ENCODE results near the gene PSMD1. TPM values are rescaled to one million over a fixed set of nuclear protein-coding genes. Genes with fewer than 3 reads are reported as not detected.
"Not testable (repeated sequence)": the region's sequence is repeated elsewhere in the genome, so short reads cannot be mapped to it uniquely, and the experiment has no call there.

PSMD1 gene
- 142 and 172 TPM in 2 replicates for total RNA-seq (2014; rRNA removed)
- 102 TPM for polyA plus RNA-seq (2012)

DNA sequence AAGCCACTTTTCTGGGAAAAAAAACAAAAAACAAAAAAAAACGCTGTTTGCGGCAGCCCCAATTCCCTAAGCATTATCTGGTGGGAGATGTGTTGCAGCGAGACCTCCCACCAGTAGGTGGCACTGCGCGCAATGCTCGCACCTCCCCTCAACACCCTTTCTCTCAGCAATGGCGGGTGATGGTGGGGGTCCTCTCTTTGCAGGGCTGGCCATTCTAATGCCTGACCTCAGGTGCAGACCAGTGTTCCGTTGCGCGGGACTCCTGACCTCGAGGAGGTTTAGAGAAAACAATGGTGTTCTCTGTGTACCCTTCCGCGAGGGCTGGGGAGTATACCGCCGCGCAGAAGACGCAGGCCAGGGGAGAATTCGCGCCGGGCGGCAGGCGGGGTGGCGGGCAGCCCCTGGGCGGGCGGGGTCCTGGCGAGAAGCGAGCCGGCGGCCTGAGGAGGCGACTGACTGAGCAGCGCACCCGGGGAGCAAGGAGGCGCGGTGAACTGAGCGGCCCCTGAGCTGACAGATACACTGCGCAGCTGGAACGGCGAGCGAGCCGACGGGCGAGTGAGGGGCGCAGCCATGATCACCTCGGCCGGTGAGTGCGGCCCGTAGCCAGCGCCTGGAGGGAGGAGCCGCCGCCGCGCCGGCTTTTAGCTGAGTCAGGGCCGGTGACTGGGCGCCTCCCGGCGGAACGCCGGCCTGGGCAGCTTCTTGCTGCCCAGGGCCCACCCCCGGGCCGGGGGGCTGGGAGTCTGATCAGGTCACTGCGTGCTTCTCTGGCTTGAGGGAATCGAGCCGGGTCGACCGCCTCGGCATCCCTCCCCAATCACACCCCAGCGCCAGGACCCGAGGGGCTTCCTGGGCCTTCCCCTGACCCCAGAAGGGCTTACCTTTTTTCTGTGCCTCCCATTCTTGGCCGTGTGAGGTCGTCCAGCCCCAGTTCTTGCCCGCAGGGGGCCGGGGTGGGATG lies at the start of gene PSMD1:
Gene PSMD1 (plus strand): TSS at position 415 of the 964 bp plus-strand sequence. CDS start 159 bp downstream, at position 574.
- peak; percentile 88 for DNase-seq (ENCODE audit: low read depth)

- no peak for DNase-seq (ENCODE audit: low read depth)
Observed at GRCh38 chr2:231007286-231008098, 49.2 kb upstream of the PSMD1 start.

- no peak for DNase-seq (ENCODE audit: low read depth)
Observed at GRCh38 chr2:231008131-231008530, 48.5 kb upstream of the PSMD1 start.

DNA sequence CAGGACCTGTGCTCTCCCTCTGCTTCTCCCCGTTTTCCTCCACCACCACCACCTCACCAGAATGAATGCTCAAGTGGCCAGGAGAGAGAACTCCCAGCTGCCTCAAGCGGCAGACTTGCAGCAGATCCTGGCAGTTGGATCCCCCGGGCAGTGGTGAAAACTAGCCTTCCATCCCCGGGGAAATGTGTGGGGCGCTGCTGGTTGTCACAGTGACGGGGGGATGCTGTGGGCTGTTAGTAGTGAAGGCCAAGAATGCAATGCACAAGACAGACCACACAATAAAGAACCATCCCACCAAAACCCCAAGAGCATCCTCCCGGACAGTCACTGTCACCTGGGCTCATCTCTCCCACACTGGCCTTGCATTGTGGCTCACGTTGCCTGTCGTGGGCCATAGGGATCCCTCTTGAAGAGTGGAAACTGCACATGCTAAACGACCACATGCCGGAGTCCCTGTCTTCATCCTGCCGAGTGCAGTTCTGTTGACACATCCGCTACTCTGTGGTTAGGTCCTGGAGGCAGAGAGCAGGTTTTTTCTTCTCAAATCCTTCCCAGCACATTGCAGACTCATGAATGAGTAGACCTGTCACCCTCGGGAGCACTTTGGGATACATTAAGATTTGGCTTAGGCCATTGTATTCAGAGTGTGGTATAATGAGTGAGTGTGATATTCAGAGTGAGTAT lies 47.3 kb upstream of the PSMD1 start:
- DNase-seq (ENCODE audit: low read depth): no peak

- DNase-seq (ENCODE audit: low read depth): no peak
Observed at GRCh38 chr2:231010201-231010730, 46.4 kb upstream of the PSMD1 start.

DNA sequence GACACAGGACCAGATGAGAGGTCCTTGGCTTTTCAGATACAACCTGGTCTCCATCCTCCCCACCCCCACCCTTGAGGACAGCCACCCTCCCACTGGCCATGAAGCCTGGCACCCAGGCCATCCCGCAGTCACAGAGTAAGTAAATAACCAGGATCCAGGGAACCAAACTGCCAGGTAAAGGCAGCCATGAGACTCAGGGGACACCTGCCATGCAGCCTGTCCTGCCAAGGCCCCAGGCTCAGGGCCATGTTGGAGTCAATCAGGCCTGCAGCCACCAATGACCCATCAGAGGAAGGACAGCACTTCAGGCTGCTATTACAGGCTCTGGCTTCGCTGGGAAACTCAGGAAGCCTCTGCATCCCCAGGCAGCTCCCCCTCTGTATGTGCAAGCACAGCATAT lies 45.1 kb upstream of the PSMD1 start:
- no peak for DNase-seq (ENCODE audit: low read depth)

- no peak for DNase-seq (ENCODE audit: low read depth)
Observed at GRCh38 chr2:231012463-231012862, 44.2 kb upstream of the PSMD1 start.

GRCh38 chr2:231013820-231014219 lies 42.8 kb upstream of the PSMD1 start:
- no peak for DNase-seq (ENCODE audit: low read depth)

- DNase-seq (ENCODE audit: low read depth): no peak
Observed at GRCh38 chr2:231015478-231015877, 41.2 kb upstream of the PSMD1 start.

DNA sequence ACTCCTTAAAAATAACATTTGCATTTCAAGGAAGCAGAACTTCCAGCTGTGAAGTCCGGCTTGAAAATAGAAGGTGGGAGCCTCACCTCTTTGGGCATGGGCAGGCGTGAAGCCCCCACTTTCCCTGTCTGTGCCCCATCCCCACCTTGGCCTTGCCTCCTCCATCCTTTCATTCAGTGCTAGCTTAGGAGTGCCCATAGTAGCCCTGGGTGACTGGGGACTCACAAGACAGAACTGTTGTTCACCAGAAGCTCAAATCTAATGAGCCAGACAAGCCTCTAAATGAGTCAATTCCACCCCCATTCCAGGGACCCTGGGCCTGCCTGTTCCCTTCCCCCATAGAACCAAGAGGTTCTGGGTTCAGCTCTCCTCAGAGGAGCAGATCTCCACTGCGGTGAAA lies 40.7 kb upstream of the PSMD1 start:
- no peak for DNase-seq (ENCODE audit: low read depth)

GRCh38 chr2:231016566-231017230 lies 40.0 kb upstream of the PSMD1 start:
- DNase-seq (ENCODE audit: low read depth): peak; percentile 32

DNA sequence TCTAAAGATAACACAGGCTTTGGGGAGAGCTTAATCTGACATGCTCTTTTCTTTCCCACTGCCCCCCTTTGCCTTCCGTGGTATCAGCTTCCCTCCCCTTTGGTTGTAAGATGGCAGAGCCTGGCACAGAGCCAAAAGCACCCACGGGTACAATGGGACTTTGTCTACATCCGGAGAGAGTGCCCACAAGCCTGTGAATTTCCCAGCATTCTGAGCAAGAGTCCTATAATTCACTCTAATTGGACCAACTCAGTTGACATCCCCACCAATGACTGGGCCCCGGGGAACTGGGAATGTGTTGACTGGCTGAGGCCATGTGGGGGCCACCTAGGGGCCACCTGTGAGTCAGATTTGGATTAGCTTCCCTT lies 39.5 kb upstream of the PSMD1 start:
- DNase-seq (ENCODE audit: low read depth): peak; percentile 32

DNA sequence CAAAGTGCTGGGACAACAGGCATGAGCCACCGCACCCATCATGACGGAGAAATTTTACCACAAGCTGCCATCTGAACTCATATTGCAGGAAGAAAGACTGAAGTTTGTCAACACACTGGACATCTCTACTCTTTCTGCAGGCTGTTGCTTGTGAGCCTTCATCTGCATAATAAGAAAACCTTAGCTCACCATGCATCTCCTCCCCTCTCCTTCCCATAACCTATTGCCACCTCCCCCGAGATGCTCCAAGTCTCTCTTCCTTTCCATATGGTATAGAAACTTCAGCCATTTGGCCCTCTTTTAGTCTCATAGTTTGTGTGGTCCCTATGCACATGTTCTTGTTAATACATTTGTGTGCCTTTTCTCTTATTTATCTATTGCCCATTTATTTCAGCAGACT lies 38.5 kb upstream of the PSMD1 start:
- no peak for DNase-seq (ENCODE audit: low read depth)

DNA sequence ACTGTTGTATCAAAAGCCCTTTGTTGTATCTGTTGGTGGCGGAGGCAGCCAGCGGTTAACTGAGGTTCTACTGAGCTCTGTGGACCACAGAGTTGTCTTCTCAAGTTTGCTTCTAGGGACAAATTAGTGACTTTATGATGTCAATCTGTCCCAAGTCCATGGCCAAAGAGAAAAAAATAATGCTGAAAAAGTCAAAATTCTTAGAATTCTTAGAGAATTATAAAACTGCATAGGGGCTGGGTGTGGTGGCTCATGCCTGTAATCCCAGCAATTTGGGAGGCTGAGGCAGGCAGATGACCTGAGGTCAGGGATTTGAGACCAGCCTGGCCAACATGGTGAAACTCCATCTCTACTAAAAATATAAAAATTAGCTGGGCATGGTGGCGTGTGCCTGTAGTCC lies 31.6 kb upstream of the PSMD1 start:
- DNase-seq (ENCODE audit: low read depth): not testable (repeated sequence)

DNA sequence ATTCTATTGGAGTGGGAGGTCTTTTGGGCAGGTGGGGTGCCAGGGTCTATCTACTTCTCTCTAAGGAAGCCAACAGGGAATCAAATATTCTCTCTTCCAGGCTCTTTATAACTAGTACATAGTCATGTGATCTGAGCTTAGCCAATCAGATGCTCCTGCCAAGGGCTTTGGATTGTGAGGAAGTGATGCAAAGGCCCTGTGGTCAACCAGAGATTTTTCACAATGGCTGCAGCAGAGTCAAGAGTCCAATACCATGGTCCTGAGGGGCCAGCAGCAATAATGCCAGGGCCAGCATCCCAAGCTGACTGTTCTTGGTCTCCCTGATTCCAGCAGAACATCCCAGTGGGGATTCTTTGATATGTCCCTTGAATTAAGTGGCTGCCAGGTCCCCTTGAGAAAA lies 27.8 kb upstream of the PSMD1 start:
- no peak for DNase-seq (ENCODE audit: low read depth)

DNA sequence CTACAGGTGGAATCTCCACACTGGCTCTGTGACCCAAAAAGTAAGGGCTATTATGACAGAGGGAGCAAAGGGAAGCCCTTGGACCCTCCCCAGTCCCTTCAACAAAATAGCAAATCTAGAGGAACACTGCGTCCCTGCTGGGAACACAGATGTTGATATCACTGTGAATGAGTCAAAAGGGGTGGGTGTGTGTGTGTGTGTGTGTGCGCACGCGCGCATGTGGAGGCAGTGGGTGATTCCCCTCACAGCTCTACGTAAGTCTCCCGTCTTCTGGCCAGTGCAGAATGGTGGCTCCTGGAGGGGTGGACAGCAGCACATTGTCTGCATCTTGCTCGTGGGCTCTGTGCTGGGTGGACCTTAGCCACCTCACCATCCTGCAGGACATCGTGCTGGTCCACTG lies 27.1 kb upstream of the PSMD1 start:
- no peak for DNase-seq (ENCODE audit: low read depth)

GRCh38 chr2:231030725-231031124 lies 25.9 kb upstream of the PSMD1 start:
- no peak for DNase-seq (ENCODE audit: low read depth)

- DNase-seq (ENCODE audit: low read depth): no peak
Observed at GRCh38 chr2:231032575-231033140, 24.0 kb upstream of the PSMD1 start.

- DNase-seq (ENCODE audit: low read depth): no peak
Observed at GRCh38 chr2:231033147-231034132, 23.2 kb upstream of the PSMD1 start.

Data from LHCN-M2 (cell line).